ENCODE measurements around the gene BAZ1A. TPM values are rescaled to one million over a fixed set of nuclear protein-coding genes. Genes with fewer than 3 reads are reported as not detected.
A peak's percentile ranks its signal among the peaks of the same experiment; 100 is the strongest.

The BAZ1A gene
- total and polyA plus RNA-seq, 9 of the 15 experiments (the other 6 are each of a cell fraction or from before 2014, with no cell fraction given), result 22.0 to 71.2 (median 39.1) TPM

GRCh38 chr14:34713681-34714319, 161.4 kb downstream of the BAZ1A start:
- 0% methylated on average over 15 of the region's 33 CpGs for WGBS (ENCODE audit: insufficient coverage, low coverage, missing lambda C conversion rate)
- CTCF ChIA-PET (ENCODE audit: low intra/inter-chr PET ratio), result interaction anchor here (0.7 kb wide), 2 partner anchors 709 to 770 kb away, joined by 3 read pairs; no protein-coding TSS in a partner anchor
- in situ Hi-C loops (cut with MboI) (no loop called here), intact Hi-C loops (cut with micrococcal nuclease) (no loop called here)
- TF ChIP-seq GABPB1 (CRISPR knock-in tag; IDR thresholded peaks at IDR 0.05) (0 out of 2 replicates have a peak, but pooled peaks have one; percentile 36), EGR1 (conservative IDR thresholded peaks at IDR 0.05) (0 out of 2 replicates have a peak, but pooled peaks have one; percentile 10), LCOR (CRISPR knock-in tag; IDR thresholded peaks at IDR 0.05) (peak; percentile 55; the same call in 1 of the 2 replicates), CTBP1 (IDR thresholded peaks at IDR 0.05; ENCODE audit: borderline replicate concordance) (0 out of 2 replicates have a peak, but pooled peaks have one; percentile 12), KAT7 (CRISPR knock-in tag; IDR thresholded peaks at IDR 0.05; ENCODE audit: borderline replicate concordance) (peak; percentile 13; the same call in 1 of the 2 replicates), ZBTB17 (CRISPR knock-in tag; IDR thresholded peaks at IDR 0.05) (no peak), NBN (IDR thresholded peaks at IDR 0.05; ENCODE audit: low read depth) (no peak), TBP (optimal IDR thresholded peaks at IDR 0.05; ENCODE audit: low read depth, low read length) (peak; percentile 7)
- peak overlapping the region; percentile 85 for H3K4me2 ChIP-seq (ENCODE audit: insufficient read depth, low read length)
- FAIRE-seq (peak; percentile 23), DNase-seq (ENCODE audit: extremely low read depth in 1 of 4, low spot score in 3 of 4) (peak; percentile 7 to 33 (median 18)), ATAC-seq (peak; percentile 31)
- peak overlapping the region; percentile 89 for H2AFZ ChIP-seq (ENCODE audit: low read depth, low read length)
- peak overlapping the region; percentile 86 for H3K27ac ChIP-seq (ENCODE audit: extremely low read depth, low read depth, low read length)
- TSS peak; percentile 48 for BruUV-seq (replicated peaks)
- H3K9ac ChIP-seq (ENCODE audit: insufficient read depth in 1 of 2, low read depth in 2 of 2, low read length in 2 of 2), result peak overlapping the region; percentile 84 to 95
- no peaks in the 10 kb centered on the region for H4K20me1 ChIP-seq (replicated peaks; ENCODE audit: control insufficient read depth, insufficient read depth, low read length)
- peaks cover 5 to 19% of the 10 kb centered on the region in 2 experiments; a peak in 4 of 5 replicates for H3K4me1 ChIP-seq (replicated peaks in 1 of 2; ENCODE audit: control insufficient read depth in 2 of 2, insufficient read depth in 2 of 2, low read length in 2 of 2)
- no peaks in the 10 kb centered on the region for H3K9me1 ChIP-seq (ENCODE audit: control insufficient read depth, insufficient read depth, low read length)
- POLR2A ChIA-PET, result interaction anchor here (0.6 to 1.8 kb wide), 9 partner anchors 11 to 707 kb away, joined by 3 to 7 read pairs (median 3); partner anchors contain the start of genes PPP2R3C and PRORP
- H3K9me3 ChIP-seq (replicated peaks; ENCODE audit: control insufficient read depth, insufficient read depth, low read depth, low read length), result no peaks in the 10 kb centered on the region
- peaks cover 15% of the 10 kb centered on the region for H3K36me3 ChIP-seq (ENCODE audit: control insufficient read depth, insufficient read depth, low read length)
- peaks cover 21% of the 10 kb centered on the region for H3K79me2 ChIP-seq (ENCODE audit: control insufficient read depth, insufficient read depth, low read length)
- H3K27me3 ChIP-seq (ENCODE audit: control insufficient read depth in 2 of 2, insufficient read depth in 2 of 2, low read length in 2 of 2), result no peaks in the 10 kb centered on the region
- H3K4me3 ChIP-seq, result peak overlapping the region; percentile 89
